Activated CD4-positive, alpha-beta T cell treated with anti-CD3 and anti-CD28 coated beads, Interleukin-2, amount 50 U/mL, for 4 hours (primary cell): Measurements from ENCODE around the gene RNASE9.
"Not testable (repeated sequence)": the region's sequence is repeated elsewhere in the genome, so short reads cannot be mapped to it uniquely, and the experiment has no call there.

ENCODE experiments used
- DNase-seq, 2 experiments: peaks; one replicate each; pipeline ENCODE4 v3.0.0-alpha.2; 2020

The RNASE9 gene

DNA sequence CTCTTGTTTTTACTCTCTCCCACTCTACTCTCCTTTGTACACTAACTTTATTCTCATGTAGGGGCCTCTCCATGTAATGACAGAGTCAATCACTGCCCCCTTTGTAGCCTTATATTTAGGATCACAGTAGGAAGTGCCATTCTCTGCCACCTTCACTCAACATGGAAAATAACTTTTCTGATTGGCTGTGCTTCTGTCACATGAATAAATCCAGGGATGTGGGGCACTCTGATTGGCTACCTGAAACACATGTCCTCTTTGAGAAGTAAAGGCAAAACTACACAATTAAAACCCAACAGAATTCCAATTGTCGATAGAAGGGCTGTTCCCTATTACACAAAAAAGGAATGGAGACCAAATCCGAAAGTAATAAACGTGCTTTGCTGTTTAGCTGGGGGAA is at the start of gene RNASE9:
Gene RNASE9, minus strand, starts transcription at position 87 of the 400 bp plus-strand sequence.
- no peak for DNase-seq

DNA sequence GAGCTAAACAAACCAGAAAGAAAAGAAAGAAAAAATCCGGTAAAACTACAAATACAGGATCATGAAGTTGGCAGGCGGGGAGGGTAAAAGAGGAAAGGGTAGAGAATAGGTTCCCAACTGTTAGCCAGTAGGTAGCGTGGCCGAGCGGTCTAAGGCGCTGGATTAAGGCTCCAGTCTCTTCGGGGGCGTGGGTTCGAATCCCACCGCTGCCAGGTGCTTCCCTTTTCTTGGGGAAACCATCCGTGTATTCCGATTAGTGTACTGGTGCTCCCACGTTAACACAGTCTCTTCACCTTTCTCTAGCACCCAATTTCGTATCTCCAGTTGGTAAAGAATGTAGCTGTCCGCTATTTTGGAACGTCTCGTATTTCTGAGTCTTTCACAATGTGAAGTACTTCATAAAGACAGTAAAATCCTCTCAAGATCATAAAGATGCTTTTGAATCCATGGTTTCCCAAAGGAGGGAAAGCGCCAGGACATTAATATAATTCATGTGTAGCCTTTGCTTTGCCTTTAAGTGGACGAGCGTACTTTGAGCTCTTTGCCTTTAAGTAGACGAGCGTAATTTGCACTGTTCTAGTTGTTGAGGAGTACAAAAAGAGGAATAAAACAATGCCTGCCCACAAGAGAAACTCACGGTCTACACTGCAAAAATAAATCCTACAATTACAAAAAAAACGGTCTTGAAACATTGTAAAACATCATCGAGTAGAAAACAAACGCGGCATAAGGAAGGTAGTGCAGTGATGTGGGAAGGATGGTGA is 49.3 kb upstream of the RNASE9 start:
- DNase-seq = peak; percentile 63 to 70

DNA sequence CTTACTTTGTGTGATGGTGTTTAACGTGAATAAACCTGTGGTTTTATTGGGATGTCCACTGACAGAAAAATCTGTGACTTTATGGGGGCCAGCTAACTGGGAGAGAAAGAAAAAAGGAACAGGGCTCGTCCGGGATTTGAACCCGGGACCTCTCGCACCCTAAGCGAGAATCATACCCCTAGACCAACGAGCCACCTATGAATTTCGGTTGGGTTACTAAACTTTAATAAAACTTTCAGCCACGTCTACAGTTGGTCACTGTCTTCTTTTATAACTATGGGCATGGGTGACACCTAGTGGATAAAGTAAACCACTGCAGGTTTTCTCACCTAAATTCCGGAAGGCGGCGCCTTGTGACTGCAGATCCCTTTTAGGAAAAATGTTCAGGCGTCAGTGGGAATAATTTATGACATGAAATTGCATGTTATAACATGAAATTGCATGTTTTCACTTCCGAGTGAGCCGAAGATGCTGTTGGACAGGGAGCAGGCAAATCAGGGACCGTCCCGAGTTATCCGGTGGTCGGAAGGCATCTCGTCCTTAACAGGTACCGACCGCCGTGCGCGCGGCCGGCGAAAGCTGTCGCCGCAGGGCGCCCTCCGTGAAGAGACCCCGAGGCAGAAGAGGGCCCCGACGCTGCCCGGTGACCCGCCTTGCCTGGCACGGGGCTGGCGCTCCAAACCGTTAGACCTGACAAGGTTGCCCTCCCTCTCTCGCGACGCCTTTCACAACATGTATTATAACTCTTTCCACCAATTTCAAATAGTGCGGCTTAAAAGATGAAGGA is 48.6 kb upstream of the RNASE9 start:
- no peak for DNase-seq

DNA sequence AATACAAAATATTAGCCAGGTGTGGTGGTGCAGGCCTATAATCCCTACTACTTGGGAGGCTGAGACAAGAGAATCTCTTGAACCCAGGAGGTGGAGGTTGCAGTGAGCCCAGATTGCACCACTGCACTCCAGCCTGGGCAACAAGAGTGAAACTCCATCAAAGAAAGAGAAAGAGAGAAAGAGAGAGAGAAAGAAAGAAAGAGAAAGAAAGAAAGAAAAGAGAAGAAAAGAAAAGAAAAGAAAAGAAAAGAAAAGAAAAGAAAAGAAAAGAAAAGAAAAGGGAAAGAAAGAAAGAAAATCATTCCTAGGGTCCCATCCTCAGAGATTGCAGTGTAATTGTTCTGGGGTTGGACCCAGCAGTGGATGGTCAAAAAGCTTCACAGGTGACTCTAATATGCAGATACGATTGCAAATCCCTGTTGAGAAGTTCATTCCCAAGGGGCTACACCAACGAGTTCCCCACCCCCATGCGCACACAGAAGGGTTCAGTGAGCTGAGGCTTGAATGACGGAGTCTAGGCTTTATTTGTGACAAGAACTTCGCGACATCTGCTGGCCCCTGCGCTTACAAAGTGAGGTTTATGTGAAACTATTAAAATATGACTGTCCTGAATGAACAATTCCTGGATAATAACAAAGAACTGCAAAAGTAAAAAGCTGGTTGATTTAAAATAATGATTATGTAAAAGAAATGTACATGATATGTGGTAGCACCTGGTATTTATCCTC is 47.7 kb upstream of the RNASE9 start:
- DNase-seq = no peak

DNA sequence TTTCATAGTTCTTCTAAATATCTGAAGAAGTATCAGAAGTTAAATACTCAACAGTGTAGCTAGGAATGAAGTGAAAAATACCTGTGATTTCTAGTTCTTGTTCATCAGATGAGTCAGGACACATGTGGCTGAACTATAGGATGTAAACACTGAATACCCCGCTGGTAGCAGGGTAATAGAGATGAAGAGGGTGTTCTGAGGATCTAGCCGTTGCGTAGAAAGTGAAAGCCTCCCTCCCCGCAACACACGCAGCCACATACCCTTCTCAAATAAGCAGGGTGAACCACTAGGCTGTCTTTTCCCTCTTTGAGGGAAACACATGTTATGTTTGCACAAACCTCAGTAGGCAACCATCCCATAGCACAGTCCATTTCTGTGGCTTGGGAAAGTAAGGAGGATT is 46.8 kb upstream of the RNASE9 start:
- no peak for DNase-seq

DNA sequence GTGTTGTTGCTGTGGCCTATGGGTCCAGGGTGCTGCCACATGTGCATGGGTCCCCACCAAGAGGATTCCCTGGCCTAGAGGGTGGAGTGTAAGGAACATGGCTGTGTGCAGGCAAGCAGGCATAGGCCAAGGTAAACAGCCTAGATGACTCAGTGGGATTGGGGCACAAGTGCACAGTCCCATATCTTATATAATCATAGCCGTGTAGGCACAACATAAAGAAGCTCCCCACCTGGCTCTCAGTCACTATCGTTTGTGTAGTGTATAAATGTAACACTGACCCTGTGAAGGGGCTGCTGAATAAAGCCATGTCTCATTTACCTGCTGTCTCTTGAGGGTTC is 46.0 kb upstream of the RNASE9 start:
- no peak for DNase-seq

DNA sequence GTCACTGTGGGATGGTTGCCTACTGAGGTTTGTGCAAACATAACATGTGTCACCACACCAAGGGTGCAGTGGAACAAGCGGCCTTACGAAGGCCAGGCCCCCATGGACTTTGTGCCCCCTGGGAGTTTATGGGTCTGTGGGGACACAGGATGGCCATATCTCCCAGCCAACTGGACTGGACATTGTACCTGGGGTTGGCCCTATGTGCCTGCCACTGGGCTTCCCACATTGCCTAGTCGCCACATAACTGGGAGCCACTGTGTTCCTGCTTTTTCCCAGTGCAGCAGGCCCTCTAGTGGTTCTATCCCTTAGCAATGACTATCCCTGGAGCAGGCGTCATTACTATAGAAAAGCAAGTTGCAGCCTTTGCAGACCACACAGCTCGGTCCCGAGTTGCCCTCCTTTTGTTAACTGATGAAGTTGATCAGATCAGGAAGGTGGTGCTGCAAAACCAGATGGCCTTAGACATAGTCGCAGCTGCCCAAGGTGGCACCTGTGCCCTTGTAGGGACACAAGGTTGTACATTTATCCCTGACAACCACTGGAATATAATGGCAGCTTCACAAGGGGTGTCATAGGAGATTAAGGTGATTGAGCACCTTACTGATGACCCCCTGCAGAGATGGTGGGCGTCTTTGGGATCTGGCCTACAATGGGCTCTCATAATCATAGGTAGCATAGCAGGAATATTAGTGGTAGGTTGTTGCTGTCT is 45.5 kb upstream of the RNASE9 start:
- no peak for DNase-seq

DNA sequence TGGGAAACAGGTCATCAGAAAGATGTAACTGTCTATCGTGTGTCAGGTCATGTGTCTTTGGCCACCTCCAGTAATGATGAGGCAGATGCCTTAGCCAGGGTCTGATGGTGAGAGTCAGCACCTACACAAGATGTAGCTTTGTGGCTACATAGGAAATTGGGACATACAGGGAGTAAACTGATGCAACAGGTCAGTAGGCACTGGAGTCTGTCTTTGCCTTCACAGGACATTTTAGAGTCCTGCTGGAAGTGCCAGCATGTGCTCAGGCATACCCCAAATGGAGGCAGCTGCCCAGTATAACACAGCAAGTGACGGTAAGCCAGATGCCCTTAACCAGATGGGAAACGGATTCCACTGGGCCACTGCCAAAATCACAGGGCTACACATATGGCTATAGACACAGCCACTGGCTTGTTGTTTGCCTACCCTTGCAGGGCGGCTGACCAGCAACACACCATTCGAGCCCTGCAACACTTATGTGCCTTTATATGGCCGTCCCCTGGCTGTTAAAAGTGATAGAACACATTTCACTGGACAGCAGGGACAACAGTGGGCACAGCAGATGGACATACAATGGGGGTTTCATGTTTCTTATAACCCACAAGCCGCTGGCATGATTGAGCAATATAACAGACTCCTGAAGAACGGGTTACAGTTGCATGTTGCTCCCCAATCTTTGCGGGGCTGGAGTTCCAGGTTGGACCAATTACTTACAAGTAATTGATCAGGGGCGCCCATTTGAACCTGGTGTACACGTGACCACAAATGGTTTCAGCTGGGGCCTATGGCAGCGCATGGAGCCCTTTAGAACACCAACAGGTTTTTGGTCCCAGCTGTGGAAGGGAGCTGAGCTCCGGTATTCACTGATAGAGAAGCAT is 43.2 kb upstream of the RNASE9 start:
- DNase-seq = no peak

DNA sequence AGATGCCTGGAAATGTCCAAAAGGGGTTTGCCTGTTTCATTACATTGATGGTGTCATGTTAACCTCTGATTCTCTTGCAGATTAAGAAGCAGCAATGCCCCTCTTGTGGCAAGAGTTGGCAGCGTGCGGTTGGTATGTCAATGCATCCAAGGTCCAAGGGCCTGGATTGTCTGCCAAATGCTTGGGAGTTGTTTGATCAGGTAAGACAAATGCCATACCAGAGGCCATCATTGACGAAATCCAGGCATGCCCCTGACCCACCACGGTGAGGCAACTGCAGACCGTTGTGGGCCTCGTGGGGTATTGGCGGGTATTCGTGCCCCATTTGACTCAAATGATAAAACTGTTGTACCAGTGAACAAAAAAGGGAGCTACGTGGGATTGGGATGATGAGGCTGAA is 41.7 kb upstream of the RNASE9 start:
- DNase-seq = no peak

DNA sequence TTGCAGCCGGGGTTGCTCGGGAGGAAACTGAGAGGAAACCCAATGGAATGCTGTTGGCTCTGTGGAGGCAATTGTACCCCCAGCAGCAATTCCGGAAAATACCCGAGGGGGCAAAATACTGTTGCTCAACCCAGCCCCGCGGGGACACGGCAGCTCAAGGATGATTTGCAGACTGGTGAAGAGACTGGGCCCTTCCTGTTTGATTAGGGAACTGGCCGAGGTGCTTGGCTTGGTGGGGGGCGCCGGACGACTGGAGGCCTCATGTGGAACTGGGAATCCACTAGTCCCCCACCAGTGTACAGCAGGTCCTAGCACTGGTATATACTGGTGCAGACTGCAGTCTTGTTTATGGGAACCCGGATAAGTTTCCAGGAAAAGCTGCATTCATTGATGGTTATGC is 40.7 kb upstream of the RNASE9 start:
- DNase-seq = no peak

DNA sequence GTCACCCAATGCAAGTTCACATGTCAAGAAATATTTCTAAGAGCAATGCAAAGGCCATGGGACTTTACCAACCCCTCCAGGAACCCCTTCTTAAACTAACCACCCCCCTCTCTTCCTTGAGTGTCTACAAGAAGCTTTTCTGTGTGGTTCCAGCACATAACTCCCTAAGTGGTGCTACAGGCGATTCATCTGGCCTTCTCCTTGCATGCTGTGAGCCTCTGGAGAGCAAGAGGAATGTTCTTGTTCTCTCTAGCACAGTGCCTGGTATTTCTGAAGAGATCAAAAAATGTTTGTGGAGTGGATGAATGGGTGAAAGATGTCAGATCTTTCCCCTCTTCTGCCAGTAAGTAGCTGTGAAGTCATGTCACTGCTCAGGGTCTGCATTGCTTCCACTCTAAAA is 36.3 kb upstream of the RNASE9 start:
- no peak for DNase-seq

DNA sequence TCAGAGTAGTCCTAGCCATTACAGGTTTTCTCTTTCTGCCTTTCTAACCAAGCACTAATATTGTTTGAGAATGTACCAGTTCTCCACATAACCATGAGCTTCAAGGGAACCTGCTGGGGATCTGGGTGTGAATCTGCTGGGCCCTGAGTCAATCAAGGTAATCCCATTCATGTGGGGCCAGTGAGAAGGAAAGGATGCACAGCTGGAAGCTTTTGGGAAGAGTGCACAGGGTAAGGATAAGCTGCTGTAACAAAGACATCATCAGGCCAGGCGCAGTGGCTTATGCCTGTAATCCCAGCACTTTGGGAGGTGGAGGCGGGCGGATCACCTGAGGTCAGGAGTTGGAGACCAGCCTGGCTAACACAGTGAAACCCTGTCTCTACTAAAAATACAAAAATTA is 34.9 kb upstream of the RNASE9 start:
- DNase-seq = not testable (repeated sequence)

DNA sequence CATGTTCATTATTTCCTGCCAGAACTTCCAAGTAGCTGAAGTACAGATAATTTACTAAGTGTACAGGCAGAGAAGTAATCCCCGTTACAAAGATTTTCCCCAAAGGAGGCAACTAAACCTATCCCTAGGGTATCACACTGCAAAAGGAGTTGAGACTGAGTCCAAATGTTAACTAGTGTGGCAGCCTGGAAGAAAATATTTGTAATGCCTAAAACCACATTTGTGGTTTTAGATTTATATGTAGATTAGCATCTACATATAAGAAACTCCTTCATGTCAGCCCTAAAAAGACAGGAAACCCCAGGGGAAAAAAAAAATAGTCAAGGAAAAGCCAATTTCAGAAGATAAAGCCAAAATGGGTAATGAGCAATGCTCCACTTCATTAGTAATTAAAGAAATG is 31.7 kb upstream of the RNASE9 start:
- no peak for DNase-seq

DNA sequence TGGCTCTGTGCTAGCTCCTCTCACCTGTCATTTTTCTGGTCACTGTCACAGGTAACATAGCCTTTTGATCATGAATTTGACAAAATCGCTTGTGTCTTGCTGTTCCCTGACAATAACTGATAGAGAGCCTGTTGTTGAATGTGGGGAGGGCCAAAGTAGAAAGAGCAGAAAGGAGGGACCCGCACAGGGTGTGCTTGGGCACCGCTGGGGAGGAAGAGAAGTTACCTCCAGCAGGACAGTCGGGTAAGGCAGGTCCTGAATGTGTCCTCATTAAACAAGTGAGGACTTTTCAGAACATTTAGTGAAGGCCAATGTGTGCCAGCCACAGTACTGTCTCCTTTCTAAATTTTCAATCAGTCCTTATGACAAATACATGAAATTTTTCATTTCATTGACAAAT is 30.4 kb upstream of the RNASE9 start, which contains the start of gene RNASE12:
Gene RNASE12, minus strand, starts transcription at position 142 of the 400 bp plus-strand sequence. CDS start 653 bp downstream, outside the sequence.
- no peak for DNase-seq

DNA sequence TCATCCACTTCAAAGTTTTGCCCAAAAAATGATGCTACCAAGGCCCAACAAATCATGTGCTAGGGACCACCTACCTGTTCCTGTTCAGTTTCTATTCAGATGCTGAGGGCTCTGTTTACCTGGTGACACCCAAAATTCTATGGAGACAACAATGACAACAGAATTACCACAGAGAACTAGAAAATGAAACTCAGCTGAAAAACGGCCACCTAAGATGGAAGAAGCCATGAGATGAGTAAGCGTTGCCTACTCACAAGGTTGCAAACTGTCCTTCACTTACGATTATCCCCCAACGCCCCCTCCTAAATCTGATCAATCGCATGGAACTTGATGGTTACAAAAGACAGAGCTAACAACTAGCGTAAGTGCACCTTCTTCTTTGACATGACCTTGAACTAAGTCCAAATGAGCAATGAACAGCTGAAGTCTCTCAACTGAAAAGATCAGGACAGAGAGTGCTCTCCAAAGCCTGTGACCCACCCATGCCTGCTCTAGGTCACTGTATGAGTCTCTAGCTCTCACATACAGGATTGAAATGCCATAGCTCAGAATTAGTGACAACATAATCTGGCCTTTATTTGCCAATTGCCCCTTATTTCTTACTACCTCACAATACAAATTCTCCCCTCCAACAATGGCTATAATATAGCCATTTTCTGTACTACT is 26.8 kb upstream of the RNASE9 start, which contains the start of gene RNASE11:
Gene RNASE11, minus strand, starts transcription at position 513 of the 666 bp plus-strand sequence.
- DNase-seq = no peak

DNA sequence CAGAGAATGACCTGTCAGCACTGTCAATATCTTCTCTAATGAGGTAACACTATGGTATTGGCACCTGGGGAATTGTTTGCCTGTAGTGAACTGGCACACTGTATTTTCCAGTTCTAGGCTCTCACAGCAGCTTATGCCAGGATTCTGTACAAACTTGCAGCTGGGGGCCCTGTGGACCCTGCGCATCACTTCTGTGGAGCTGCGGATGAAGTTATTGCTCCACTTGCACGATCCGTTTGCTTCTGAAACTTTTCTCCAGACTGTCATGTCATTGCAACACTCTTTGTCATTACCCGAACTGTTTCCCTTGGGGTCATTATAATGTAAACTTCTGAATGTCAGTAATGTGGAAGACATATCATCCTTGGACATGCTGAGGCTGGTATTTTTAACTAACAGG is 23.1 kb upstream of the RNASE9 start:
- DNase-seq = no peak

DNA sequence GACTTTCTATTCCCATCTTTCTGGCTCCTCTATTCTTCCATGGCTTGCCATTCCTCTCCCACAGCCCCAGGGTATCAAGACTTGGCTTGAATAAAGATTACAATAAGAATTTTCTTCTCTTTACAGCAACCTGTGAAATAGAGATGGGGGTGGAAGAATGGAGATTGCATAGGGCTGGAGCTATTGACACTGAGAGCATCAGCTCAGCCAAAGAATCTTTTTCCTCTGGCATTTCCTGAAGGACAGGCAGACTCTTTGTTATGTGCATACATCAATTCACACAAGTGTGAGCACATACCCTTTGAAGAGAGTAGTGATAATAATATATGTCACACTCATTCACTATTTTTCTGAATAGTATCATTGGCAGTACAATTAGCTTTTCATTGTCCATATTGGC is 22.3 kb upstream of the RNASE9 start:
- DNase-seq = no peak

DNA sequence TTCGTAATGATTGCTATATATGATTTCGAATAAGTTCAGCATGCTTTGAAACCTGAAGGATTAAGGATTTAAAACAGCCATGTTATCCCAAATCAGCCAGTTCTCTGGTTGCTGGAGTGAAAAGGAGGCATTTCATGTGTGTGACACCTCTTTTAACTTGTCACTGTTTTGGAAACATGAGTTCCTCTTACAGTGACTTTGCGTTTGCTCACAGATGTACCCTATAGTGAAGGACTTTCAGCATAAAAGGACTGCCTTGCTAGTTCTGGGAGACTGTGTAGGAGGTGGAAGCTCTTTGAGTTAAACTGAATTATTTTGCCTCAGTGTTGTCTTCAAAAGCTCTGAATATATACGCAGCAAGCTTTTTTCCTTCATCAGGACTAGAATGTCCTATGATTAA is 19.4 kb upstream of the RNASE9 start:
- no peak for DNase-seq

DNA sequence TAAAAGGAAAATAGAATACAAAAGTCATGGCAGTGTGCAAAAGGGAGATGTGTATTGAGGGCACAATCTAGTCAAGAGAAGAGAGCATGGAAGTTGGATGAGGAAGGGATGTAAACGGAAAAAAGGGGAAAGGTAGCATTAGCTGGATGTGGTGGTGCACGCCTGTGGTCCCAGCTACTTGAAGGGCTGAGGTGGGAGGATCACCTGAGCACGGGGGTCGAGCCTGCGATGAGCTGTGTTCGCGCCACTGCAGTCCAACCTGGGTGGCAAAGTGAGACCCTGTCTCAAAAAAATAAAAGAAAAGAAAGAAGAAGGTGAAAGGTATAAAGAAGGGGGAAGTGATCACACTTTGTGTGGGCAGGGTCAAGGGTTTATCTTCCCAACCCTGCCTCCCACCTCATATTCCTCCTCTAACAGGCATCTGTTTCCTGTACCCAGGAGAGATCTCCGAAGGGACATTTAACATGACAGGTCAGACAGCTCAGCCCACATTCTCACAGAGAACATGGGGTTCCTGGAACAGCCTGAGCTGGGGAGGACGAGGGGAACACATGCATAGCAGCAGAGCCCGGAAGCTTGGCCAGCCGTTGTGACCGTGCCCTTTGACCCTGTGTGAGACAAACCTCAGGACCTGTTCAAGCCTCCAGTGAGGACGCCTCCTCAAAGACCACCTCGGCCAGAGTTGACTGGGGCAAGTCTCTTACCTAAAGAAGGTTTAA is 18.1 kb upstream of the RNASE9 start:
- DNase-seq = no peak

DNA sequence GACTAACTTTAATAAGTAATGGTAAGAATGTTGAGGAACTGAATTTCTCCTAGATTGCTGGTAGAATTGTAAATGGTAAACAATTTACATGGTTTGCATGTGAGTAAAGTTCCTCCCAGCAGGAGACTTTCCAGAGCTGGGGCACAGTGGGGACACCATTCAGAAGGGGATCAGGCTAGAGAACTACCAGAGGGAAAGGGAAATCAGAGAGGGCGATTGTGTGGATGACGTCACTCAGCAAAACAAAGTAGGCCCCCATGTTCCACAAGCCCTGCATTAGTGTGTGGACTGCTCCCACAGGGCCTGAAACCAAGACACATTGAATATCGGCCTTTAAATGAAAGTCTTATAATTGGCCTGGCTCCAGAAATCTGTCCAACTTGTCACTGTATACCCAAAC is 17.5 kb upstream of the RNASE9 start:
- DNase-seq = no peak
